Panc1 (cell line): ENCODE data around the gene IER3.
"Not testable (repeated sequence)": the region's sequence is repeated elsewhere in the genome, so short reads cannot be mapped to it uniquely, and the experiment has no call there.

Experiments used
- POLR2AphosphoS5 ChIP-seq: IDR thresholded peaks from 2 replicates; pipeline ENCODE4 v1.6.1; 2012; ENCODE audit warnings: mild to moderate bottlenecking, low read depth, low read length, moderate library complexity
- SIN3A ChIP-seq: IDR thresholded peaks from 2 replicates; pipeline ENCODE4 v1.6.1; 2012; ENCODE audit warnings: low read depth, mild to moderate bottlenecking, low read length, moderate library complexity, borderline replicate concordance; ENCODE audit not compliant: insufficient read depth
- TF ChIP-seq, protein P1 (sequence below), 2 experiments: IDR thresholded peaks; 2 replicates each; pipeline ENCODE4 v1.6.1; 2011 to 2012; ENCODE audit warnings: low read depth in 2 of 2, control low read depth in 1 of 2, low read length in 1 of 2, mild to moderate bottlenecking in 1 of 2, moderate library complexity in 1 of 2; ENCODE audit not compliant: insufficient read depth in 1 of 2

- not testable (repeated sequence) for TF ChIP-seq POLR2AphosphoS5, SIN3A
- TF ChIP-seq, protein P1, sequence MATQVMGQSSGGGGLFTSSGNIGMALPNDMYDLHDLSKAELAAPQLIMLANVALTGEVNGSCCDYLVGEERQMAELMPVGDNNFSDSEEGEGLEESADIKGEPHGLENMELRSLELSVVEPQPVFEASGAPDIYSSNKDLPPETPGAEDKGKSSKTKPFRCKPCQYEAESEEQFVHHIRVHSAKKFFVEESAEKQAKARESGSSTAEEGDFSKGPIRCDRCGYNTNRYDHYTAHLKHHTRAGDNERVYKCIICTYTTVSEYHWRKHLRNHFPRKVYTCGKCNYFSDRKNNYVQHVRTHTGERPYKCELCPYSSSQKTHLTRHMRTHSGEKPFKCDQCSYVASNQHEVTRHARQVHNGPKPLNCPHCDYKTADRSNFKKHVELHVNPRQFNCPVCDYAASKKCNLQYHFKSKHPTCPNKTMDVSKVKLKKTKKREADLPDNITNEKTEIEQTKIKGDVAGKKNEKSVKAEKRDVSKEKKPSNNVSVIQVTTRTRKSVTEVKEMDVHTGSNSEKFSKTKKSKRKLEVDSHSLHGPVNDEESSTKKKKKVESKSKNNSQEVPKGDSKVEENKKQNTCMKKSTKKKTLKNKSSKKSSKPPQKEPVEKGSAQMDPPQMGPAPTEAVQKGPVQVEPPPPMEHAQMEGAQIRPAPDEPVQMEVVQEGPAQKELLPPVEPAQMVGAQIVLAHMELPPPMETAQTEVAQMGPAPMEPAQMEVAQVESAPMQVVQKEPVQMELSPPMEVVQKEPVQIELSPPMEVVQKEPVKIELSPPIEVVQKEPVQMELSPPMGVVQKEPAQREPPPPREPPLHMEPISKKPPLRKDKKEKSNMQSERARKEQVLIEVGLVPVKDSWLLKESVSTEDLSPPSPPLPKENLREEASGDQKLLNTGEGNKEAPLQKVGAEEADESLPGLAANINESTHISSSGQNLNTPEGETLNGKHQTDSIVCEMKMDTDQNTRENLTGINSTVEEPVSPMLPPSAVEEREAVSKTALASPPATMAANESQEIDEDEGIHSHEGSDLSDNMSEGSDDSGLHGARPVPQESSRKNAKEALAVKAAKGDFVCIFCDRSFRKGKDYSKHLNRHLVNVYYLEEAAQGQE (IDR thresholded peaks at IDR 0.05; ENCODE audit: insufficient read depth in 1 of 2, low read depth in 2 of 2, low read length in 1 of 2): not testable (repeated sequence)
Measured at GRCh38 chr6:30722025-30722279, 22.4 kb downstream of the IER3 start.
